Measurements from ENCODE around the gene SUGCT.
"Not testable (repeated sequence)": the region's sequence is repeated elsewhere in the genome, so short reads cannot be mapped to it uniquely, and the experiment has no call there.

SUGCT gene

DNA sequence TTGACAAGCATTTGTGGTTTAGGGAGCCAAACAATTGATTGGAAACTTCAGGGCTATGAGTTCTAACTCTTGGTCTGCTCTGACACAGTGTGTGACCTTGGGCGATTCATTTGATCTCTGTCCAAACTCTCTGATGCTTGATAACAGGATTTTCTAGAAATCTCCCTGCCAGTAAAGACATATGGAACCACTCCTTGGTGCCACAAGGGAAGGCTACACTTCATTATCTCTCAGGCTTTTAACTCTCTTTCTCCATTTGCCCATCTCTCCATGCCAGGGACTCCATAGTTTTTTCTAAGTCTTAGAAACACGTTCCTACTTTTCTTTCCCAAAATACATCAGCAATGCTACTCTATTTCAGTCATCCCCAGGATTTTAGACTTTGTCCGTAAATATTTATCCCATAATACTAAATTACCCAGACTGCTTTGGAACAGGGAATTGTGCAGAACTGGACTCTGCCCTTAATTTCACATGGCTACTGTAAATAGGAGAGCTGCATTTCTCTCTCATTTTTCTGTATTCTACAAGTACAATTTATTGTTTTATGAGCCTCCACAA, 488.2 kb downstream of the SUGCT start:
- DNase-seq (ENCODE audit: low read depth) = no peak
- H3K4me3 ChIP-seq (ENCODE audit: low read depth, low read length) = no peak overlapping the region

DNA sequence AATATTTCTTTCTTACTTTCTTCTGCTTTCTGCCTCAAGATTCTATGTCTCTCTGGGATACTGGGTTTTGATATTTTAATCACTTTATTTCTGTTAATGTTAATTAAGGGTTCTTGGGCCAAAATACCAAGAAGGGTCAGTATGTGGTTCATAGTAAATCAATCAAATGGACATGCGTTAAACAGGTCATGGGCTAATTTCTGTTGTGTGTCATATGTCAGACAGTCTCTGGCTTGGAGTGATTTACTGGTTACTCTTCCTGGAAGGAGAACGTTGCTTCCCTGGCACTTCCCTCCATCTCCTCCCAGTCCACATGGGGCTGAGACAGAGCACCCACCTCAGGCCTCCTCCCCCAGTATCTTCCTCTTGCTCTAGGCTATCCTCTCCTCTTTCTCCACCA, 489.1 kb downstream of the SUGCT start:
- DNase-seq (ENCODE audit: low read depth) = no peak
- H3K4me3 ChIP-seq (ENCODE audit: low read depth, low read length) = no peak overlapping the region

DNA sequence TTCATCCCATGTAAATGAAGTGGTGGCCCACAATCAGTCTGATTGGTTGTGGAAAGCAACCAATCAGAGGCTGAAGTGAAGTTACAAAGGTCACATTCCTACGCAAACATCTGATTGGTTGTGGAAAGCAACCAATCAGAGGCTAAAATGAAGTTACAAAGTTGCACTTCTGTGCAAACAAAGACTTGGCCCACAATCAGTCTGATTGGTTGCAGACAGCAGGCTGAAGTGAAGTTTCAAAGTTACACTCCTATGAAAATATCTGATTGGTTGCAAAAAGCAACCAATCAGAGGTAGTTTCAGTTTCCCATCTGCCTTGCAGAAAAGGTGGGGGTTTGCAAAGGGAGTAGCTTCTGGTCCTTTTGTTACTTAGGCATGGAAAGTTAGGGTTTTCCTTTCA, 492.6 kb downstream of the SUGCT start:
- not testable (repeated sequence) for H3K4me3 ChIP-seq (ENCODE audit: low read depth, low read length); DNase-seq (ENCODE audit: low read depth)

GRCh38 chr7:40629891-40630290, 495.1 kb downstream of the SUGCT start:
- DNase-seq (ENCODE audit: low read depth) = no peak
- no peak overlapping the region for H3K4me3 ChIP-seq (ENCODE audit: low read depth, low read length)

GRCh38 chr7:40634118-40634517, 499.3 kb downstream of the SUGCT start:
- DNase-seq (ENCODE audit: low read depth) = no peak
- H3K4me3 ChIP-seq (ENCODE audit: low read depth, low read length) = no peak overlapping the region

DNA sequence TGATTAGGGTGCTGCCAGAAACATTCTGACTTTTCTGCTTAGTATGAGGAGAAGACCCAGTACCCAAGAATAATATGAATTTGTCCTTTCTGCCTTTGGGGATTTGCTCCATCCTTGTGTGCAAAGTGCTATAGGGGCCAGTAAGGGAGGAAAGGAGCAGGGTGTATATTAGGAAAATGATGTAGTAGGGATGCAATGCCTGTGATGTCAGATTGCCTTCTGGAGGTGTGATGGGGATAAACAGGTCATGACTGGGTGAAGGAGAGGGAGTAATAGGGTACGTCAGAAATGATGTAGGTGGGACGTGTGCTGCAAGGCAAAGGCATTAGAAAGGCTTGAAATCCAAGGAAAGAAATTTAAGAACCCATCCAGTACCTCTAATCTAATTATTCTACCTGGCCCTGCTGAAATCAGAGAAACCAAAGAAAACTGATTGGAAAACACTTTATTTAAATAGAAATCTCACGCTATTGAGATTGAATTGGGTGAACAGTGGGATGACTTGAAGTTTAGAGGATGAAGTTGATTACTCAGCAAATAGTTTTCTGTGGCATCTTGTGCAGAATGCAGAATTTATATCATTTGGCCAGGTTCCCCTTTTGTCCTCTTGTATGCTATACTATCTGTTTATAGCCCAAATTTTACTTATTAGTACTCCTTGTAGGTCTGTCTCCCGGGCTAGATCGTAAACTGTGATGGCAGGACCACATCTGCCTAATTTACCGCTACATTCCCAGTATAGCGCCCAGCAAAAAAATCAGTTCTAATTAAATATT, 503.9 kb downstream of the SUGCT start:
- H3K4me3 ChIP-seq (ENCODE audit: low read depth, low read length) = no peak overlapping the region
- DNase-seq (ENCODE audit: low read depth) = no peak

- no peak overlapping the region for H3K4me3 ChIP-seq (ENCODE audit: low read depth, low read length)
- DNase-seq (ENCODE audit: low read depth) = no peak
Measured at GRCh38 chr7:40640566-40640965, 505.8 kb downstream of the SUGCT start.

- no peak for DNase-seq (ENCODE audit: low read depth)
- H3K4me3 ChIP-seq (ENCODE audit: low read depth, low read length) = no peak overlapping the region
Measured at GRCh38 chr7:40641701-40642100, 506.9 kb downstream of the SUGCT start.

- DNase-seq (ENCODE audit: low read depth) = no peak
- no peak overlapping the region for H3K4me3 ChIP-seq (ENCODE audit: low read depth, low read length)
Measured at GRCh38 chr7:40643664-40644063, 508.9 kb downstream of the SUGCT start.

DNA sequence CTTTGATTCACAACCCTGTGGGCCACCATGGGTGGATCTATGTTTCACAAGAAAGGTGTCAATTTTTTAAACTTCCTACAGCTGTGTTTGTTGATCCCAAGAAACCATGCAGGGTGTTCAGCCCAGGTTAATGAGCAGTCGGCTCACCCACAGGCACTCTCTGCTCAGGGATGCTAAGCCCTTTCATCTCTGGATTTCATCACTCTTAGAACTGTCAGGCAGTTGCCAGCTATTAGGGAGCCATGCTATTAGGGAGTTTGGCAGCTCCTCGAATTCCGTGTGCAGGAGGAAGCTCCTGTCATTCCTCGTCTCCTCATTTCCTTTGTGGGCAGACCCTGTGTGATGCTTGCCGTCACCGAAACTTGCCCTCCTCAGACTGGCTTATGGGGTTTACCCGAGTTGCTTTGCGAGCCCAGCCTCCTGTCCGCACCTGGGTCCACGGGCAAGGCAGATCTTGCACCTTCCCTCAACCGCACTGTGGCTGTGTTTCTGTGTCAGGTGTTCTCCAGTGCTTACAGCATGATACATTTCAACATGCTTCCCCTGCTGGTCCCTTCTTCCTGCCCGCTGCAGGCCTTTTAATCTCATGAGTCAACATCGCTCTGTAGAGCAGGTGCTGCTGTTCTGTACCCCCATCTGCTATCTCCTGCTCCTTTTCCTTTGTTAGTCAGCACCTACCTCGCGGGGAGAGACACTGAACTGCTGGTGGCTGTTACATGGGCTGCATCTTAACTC, 509.8 kb downstream of the SUGCT start:
- no peak for DNase-seq (ENCODE audit: low read depth)

GRCh38 chr7:40645197-40645596, 510.4 kb downstream of the SUGCT start:
- DNase-seq (ENCODE audit: low read depth) = no peak
- no peak overlapping the region for H3K4me3 ChIP-seq (ENCODE audit: low read depth, low read length)

More for the DNA sequence above, 509.8 kb downstream of the SUGCT start:
- H3K4me3 ChIP-seq (ENCODE audit: low read depth, low read length) = no peak overlapping the region

- no peak for DNase-seq (ENCODE audit: low read depth)
- H3K4me3 ChIP-seq (ENCODE audit: low read depth, low read length) = no peak overlapping the region
Measured at GRCh38 chr7:40646717-40647116, 511.9 kb downstream of the SUGCT start.

GRCh38 chr7:40647719-40648118, 512.9 kb downstream of the SUGCT start:
- H3K4me3 ChIP-seq (ENCODE audit: low read depth, low read length) = no peak overlapping the region
- DNase-seq (ENCODE audit: low read depth) = no peak

DNA sequence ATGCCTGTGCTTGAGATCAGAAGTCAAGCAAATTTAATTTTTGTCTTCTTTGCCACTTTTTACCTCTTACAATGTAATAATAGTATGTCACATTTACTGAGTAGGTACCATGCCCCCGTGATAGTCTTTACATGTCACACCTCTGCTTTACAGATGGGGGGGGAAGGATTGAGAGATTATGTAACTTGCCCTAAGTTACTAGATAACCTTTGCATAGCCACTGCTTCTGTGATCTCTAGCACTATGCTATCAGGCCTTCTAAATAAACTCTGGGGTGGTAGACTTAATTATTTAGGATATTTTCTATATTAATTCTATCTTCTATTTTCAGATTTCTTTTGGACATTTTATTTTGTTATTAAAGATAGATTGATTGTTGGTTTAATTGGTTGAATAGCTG, 514.4 kb downstream of the SUGCT start:
- DNase-seq (ENCODE audit: low read depth) = no peak
- no peak overlapping the region for H3K4me3 ChIP-seq (ENCODE audit: low read depth, low read length)

DNA sequence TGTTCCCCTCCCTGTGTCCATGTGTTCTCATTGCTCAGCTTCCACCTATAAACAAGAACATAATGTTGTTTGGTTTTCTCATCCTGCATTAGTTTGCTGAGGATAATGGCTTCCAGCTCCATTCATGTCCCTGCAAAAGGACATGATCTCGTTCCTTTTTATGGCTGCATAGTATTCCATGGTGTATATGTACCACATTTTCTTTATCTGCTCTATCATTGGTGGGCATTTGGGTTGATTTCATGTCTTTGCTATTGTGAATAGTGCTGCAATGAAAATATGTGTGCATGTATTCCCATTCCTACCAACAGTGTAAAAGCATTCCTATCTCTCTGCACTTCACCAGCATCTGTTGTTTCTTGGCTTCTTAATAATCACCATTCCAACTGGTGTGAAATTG, 516.1 kb downstream of the SUGCT start:
- H3K4me3 ChIP-seq (ENCODE audit: low read depth, low read length); DNase-seq (ENCODE audit: low read depth): not testable (repeated sequence)

GRCh38 chr7:40654171-40654570, 519.4 kb downstream of the SUGCT start:
- no peak overlapping the region for H3K4me3 ChIP-seq (ENCODE audit: low read depth, low read length)
- DNase-seq (ENCODE audit: low read depth) = no peak

DNA sequence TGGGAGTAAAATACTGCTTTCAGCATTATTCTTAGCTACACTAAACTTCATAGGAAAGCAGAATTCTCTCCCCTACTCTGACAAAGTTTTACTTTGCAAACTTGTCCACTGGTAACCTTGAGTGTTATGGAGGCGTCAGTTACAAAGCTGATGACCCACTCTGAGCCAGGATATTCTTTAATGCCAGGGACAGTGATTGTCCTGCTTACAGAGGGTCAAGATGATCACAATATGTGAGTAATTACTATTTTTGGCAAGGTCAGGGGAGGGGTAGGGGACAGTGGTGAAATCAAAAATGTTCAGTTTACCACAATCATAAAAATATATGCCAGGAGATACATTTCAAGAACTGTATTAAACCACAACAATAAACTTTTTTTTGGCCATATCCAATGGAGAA, 520.6 kb downstream of the SUGCT start:
- no peak overlapping the region for H3K4me3 ChIP-seq (ENCODE audit: low read depth, low read length)
- no peak for DNase-seq (ENCODE audit: low read depth)

- no peak overlapping the region for H3K4me3 ChIP-seq (ENCODE audit: low read depth, low read length)
Measured at GRCh38 chr7:40656349-40656748, 521.5 kb downstream of the SUGCT start.

GRCh38 chr7:40658729-40659128, 523.9 kb downstream of the SUGCT start:
- no peak overlapping the region for H3K4me3 ChIP-seq (ENCODE audit: low read depth, low read length)
- DNase-seq (ENCODE audit: low read depth) = peak; percentile 60

More at GRCh38 chr7:40656349-40656748, 521.5 kb downstream of the SUGCT start:
- DNase-seq (ENCODE audit: low read depth) = no peak

DNA sequence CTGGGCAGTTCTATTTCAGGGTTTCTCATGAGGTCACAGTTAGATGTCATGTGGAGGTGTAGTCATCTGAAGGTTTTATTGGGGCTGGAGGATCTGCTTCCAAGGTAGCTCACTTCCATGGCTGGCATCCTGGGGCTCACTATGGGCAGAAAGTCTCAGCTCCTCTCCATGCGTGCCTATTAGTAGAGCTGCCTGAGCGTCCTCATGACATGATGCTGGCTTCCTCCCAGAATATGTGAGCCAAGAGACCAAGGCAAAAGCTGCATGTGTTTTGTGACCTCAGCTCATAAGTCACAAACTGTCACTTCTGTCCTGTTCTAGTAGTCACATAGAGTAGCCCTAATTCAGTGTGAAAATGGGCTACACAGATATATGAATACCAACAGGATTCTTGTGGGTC, 524.4 kb downstream of the SUGCT start:
- DNase-seq (ENCODE audit: low read depth) = no peak
- no peak overlapping the region for H3K4me3 ChIP-seq (ENCODE audit: low read depth, low read length)

- DNase-seq (ENCODE audit: low read depth) = peak; percentile 52
- H3K4me3 ChIP-seq (ENCODE audit: low read depth, low read length) = no peak overlapping the region
Measured at GRCh38 chr7:40673285-40673684, 538.5 kb downstream of the SUGCT start.
